ENCODE results near the gene USP19.

Gene USP19

DNA sequence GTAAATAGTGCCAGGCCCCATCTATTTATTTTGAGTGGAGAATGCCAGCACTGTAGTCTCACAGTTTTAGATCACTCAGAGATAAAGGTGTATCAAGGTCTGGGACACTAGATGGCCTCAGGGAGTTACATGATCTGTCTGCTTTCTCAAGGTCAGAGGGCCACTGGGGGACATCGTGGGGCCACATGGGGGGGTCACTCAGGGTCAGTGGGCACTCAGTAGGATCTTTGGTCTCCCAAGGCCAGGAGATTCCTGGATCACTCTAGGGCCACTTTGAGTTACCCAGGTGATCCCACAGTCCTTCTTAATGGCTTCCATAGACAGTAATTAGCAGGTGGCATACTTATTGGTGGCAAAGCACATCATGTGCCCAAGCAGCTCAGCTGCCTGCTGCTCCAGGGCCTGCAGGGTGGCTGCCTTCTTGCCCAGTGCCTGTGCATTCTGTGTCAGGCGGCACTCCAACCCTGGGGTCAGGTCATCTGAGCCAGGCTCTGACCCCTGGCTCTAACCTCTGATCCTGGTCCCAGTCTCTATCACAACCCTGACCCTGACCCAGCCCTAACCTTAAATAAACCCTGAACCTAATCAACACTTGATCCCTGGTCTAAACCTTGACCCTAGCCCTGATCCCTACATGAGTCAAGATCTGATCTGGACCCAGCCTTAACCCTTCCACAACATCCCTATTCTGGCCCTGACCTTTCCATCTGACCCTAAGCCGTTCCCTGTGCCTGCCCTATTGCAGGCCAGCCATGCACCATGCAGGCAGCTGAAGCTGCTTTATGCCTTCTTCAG is 14.0 kb upstream of the USP19 start:
- DNase-seq (ENCODE audit: low spot score) = no peak

DNA sequence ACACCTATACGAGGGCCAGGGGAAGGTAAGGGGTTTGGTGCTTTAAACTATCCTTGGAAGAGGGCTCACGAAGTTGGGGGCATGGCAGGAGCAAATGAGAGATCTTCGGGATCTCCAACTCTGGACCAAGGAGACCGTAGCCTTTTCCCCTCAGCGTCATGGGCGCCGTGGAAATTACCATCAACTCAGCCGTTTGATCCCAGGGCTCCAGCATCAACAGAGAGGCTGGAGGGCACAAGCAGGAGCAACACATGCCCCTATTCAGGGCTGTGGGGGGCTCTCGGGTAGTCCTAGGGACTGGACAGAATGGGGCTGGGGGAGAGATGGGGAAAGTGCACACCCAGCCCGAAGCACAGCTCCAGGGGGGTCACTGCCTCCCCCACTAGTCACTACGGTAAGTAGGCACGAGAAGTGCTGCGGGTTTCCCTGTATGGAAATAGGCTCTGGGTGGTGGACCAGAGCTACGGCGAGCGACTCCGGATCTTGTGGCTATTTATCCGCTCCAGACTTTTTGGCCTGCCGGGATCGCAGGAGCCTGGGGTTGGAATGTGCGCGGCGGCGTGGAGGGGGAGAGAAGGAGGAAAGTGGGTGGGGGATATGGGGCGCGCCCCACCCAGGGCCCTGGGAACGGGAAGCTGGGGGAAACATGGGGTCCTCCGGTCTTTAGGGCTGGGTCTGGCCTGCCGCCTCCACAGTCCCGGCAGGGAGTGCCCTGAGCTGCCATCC is 12.8 kb upstream of the USP19 start:
- DNase-seq (ENCODE audit: low spot score) = peak; percentile 90

DNA sequence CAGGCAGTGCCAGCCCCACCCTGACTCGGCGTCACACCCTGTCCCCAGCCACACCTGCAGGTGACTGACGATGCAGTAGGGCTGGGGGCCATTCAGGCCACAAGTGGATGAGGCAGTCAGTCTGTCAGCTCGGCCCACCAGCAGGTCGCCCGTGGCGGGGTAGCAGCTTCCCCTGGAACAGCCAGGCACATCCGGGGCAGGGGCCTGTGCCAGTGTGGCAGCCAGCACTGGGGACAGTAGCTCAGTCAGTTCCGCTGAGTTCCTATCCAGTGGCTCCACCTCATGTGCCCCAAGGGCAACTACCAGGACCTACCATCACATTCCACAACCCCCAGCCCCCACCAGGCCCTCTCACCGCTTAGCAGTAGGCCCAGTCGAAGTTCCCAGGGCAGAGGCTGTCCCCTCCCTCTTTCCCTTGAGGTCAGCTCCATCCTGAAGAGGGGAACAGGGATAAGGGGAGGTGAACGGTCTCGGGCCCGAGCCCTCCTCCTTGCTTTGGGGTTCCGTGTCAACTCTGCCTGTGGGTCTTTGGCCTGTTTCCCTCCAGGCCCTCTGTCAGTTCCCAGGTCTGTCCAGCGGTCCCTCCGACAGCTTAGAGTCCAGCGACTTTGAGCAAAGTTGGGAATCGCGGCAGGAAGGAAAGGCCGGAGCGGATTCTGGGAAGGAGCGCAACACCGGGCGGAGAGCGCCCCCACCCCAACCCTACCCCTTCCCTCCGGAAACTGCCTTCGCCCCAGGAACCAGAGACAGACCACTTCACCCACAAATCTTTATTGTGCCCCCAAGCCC is 12.0 kb upstream of the USP19 start, which contains the start of gene LAMB2:
LAMB2 (minus strand) TSS at position 614 of the 789 bp plus-strand sequence; CDS start at position 431, 183 bp downstream.
- DNase-seq (ENCODE audit: low spot score) = peak; percentile 83

DNA sequence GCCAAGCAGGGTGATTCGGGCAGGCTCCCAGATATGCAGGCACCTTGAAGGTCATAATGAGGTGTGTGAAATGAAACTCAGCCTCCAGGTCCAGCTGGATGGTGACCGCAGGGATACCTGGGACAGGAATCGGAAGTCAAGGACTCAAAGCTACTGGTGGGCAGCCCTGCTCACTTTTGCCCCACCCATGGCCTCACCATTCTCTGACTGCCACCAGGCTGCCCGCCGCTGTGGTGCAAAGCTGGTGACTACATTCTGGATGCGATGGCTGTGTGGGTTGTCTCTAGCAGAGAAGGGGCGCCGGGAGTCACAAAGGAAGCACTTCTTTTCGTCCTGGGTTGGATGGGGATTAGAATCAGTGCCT is 11.4 kb upstream of the USP19 start:
- no peak for DNase-seq (ENCODE audit: low spot score)

DNA sequence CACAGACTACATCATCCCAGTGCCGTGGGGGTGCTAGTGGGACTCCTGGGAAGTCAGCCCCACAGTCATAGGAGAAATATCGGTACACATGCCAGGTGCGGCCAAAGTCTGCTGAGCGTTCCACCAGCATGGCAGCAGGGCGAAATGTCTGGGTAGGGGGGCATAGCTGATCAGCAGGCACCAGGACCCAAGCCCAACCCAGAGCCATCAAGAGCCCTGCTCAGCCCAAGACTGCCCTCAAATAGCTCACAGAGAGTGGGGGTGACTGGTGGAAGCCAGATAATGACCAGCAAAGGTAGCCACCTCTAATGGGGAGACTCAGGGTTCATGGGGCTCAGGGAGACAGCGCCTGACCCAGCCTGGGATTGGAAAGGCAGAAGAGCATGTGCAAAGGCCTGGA is 11.0 kb upstream of the USP19 start:
- no peak for DNase-seq (ENCODE audit: low spot score)

DNA sequence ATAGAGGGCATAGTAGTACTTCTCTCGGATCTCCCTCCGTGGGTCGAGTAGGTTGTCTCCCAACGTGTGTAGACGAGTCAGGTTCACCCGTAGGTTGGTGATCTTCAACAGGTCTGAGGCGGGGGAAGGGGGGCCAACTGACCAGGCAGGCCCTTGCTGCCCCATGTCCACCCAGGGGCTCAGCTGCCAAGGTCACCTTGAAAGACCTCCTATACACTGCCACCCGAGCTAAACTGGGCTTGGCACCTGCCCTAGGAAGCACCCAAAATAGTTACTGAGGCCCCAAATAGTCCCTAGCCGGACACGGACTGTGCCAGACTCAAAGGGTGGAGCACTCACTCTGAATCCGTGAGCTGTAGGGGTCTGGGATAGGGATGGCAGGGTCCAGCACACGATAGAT is 10.4 kb upstream of the USP19 start:
- DNase-seq (ENCODE audit: low spot score) = no peak

DNA sequence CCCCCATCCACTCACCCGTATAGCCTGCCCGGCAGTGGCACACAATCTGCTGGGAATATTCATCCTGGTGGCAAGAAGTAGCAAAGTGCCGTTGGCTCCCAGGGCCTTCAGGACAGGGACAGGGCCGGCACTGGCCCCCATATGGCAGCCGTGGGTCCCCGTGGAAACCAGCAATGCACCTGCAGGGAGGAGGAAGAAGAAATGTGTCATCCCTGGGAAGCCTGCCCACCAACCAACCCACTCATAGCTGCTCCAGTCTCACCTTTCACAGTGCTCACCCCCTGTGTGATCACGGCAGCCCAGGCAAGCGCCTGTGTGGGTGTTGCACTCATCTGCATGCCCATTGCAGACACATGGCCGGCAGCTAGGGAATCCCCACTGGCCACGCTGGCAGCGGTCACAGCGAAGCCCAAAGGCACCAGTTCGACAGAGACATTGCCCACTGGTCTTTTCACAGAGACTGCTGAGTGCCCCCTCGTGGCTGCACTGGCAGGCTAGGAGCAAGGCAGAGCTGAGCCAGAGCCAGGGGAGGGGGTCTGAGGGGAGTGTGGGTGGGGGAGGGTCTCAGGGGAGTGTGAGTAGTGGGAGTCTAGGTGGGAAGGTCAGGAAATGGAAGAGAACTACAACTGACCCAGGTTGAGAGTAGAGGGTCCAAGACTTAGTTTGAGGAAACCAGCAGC is 4.5 kb upstream of the USP19 start:
- DNase-seq (ENCODE audit: low spot score) = no peak

DNA sequence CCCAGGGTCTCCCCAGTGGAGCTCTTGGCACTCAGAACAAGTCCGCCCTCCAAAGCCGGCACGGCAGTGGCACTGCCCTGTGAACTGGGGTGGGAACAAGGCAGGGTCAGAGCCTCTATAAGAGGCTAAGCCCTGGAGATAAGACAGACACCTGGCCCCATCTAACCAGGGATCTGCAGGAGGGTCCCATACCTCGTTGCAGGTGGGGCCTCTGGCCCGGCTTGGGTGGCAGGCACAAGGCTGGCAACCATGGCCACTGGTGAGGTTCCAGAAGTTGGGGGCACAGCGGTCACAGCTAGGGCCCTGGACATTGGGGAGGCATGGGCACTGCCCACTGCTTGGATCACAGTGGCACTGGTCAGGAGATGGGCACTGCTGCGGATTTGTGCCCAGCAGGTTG is 3.6 kb upstream of the USP19 start:
- no peak for DNase-seq (ENCODE audit: low spot score)

DNA sequence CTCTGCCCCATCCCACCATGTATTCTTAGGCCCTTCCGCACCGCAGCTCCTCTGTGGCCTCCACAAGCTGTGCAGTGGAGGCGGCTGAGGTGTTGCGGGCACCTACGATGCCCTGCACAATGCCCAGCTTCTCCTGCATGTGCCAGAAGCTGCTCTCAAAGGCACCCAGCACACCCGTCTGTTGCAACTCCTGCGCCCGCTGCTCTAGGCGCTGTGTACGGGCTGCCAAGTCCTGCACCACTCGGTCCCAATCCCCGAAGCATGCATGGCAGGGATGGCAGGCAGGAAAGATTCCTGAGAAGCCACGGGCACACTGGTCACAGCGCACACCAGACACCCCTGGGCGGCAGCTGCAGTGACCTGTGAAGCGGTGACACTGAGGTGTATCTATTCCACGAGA is 3.1 kb upstream of the USP19 start:
- no peak for DNase-seq (ENCODE audit: low spot score)

DNA sequence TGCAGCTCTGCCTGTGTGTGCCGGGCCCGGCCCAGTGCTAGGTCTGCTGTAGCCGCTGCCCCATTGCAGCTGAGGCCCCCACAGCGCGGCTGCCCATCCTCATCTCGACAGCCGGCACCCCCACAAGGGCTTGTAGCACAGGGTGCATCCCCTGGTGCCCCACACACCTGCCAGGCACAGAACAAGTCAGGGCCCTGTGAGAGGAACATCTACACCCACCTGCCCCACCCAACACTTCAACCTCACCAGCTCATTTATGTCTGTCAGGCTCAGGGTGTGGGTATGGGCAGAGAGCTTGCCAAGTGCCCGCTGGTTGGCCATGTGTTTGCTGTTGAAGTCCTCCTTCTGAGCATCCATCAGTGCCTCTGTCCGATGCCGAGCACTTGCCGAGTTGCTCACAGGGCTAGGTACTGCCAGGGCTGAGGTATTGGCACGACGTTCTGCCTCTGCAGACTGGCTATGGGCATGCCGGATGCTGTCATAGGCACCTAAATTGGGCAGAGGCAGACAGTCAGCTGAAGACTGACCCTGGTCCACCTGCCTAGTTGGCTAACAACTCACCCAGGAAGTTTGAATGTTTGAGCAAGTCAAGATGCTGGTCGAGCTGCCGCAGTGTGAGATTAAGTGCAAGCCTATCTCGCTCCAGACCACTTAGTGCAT is 2.4 kb upstream of the USP19 start:
- DNase-seq (ENCODE audit: low spot score) = no peak

DNA sequence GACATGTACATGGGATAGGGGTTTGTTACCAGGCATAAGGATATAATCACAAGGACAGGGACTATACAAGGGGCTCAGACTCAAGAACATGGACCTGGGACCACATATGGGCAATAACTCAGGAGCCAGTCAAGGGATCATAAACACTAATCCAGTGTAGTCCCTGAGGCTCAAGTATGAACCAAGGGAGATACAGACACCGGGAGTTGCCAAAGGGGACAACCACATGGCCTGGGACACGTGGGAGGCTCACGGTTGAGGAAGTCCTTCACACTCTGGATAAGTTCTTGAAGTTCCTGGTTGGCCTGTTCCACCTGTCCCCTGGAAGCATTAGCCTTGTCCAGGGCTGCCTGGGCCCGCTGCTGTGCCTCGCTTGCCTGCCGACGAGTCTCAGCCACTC is 1.8 kb upstream of the USP19 start:
- no peak for DNase-seq (ENCODE audit: low spot score)

DNA sequence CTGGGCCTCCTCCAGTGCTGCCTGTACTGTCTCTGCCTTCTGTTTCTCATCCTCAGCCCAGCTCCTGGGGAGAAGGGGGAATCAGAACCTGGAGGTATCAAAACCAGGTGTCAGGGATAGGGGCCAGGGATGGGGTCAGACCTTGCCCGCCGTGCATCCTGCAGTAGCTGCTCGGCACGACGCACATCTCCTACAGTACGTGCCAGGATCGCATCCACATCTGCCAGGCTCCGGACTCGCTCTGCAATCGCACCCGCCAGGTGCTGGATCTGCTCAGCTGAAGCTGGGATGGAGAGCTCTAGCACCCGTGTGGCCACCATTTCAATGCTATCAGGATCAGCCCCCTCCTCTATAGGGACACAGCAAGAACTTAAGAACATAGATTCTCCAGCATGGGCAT is 1.4 kb upstream of the USP19 start:
- DNase-seq (ENCODE audit: low spot score) = no peak

DNA sequence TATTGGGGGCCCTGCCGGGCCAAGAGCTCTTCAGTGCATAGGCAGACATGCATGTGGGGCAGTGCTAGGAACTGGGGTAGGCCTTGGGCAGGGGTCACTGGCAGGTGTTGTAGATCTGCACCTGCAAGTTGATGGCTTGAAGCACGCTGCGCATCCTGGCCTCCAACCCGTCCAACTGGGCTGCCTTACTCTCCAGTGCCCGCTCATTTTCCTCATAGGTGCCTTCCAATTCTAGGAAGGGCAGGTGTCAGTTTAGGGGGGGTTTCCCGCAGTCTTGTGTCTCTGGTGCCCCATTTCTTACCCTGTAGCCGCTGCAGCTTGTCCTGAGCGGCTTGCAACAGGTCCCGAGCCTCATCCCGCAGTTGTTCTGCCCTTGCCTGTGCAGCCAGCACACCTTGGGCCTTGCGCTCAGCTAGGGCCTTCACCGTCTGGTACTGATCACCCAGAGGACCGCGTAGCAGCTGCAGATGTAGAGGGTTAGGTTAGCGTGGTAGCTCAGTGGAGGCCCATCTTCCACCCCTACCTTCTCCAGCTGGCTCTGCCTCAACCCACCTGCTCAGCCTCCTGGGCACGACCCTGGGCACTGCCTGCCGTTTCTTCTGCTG is 611 bp upstream of the USP19 start:
- no peak for DNase-seq (ENCODE audit: low spot score)

DNA sequence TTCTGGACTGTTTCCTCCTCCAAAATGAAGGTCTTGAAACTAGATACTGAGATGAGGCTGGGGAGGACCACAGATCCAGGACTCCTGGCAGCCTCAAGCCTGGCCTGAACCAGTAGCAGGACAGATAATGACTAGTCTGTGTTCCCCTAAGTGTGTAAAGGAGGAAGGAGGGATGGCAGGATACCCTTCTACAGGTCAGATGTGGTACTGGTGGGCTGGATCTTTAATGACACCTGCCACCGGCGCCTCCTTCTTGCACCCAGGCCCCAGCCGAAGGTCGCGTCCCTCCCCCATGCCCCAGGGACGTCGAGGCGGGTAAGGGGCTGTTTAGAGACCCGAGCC is 556 bp downstream of the USP19 start:
- DNase-seq (ENCODE audit: low spot score) = peak; percentile 41

DNA sequence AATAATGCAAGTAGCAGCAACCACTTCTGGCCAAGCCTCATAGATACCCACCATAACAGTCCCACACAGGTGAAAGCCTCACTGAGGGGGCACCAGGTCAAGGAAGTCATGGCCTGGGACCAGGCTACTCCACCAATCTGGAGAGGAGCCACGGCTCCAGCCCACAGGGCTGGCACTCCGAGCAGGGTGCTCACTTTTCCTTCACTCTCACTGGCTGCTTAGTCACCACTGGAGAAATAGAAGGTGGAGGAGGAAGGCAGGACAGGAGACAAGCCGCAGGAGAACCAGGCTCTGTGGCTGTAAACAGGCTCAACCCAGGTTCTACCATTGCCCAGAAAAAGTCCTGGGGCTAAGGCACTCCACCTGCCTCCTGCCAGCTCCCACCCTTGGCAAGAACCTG is 1.2 kb downstream of the USP19 start:
- peak; percentile 81 for DNase-seq (ENCODE audit: low spot score)

DNA sequence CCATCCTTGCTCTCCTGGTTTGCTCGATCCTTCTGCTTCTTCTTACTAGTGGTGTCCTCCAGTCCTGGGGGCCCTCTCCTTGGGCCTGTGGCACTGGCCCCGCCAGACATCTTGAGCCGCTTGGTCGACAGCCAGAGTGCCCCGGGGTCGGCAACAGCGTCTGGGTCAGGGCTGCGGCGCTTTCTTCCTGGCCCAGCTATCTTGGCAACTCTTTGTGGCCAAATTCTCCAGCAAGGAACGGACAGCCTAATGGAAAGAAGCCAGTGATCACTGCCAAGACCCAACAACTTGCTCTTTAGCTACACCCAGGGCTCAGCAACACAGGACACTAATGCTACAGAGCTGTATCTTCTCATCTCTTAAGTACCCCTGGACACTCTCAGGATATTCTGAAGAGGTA is 1.6 kb downstream of the USP19 start:
- DNase-seq (ENCODE audit: low spot score) = peak; percentile 47

DNA sequence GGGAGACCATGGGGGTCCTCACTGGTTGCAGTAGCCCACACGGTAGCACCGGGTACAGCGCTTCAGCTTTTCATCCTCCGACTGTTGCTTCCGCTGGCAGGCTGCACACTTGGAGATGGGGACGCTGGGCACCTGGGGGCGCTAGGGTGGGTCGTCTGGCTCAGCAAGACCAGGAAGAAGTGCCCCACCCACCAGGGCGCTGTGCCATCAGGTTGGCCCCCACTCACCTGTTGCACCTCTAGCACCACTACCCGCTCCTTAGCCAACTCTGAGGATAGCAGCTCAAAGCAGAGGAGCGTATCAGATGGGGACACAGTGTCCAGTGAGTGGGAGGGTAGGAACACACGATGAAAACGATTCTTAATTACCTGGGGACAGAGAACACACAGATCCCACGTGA is 8.4 kb downstream of the USP19 start:
- no peak for DNase-seq (ENCODE audit: low spot score)

DNA sequence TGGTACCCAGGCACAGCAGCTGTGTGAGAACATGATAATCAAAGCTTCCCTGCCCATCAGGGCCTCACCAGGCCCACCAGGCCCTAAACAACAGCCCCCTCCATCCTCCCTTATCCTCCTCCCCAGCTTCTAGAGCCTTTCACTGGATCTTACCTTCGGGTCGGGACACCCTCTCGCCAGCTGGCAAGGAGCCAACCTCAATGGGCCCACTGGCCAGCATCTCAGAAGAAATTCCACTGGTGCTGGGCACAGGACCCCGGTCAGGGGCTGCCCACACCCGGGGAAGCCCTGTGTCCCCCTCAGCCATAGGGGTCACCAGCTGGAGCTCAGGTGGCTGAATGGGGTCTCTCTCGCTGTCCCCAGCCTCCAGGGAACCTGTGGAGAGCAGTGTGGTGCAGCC is 9.3 kb downstream of the USP19 start:
- no peak for DNase-seq (ENCODE audit: low spot score)

DNA sequence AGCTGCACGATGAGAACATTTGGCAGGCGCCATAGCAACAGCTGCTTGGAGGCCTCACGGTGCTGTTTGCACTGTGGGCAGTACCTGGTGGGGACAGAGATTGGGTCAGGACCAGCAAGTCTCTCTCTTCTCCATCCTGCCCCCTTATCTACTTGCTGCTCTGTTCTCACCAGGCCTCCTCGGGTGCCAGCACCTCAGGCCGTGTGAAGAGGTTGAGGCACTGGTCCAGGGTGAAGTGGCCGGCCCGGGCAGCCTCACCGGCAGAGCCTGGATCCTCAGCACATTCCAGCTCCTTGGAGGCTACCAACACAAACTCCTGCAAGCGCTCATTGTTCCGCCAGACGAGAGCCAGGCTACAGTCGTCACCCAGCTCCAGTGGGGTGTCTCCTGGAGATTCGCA is 9.8 kb downstream of the USP19 start:
- DNase-seq (ENCODE audit: low spot score) = no peak

DNA sequence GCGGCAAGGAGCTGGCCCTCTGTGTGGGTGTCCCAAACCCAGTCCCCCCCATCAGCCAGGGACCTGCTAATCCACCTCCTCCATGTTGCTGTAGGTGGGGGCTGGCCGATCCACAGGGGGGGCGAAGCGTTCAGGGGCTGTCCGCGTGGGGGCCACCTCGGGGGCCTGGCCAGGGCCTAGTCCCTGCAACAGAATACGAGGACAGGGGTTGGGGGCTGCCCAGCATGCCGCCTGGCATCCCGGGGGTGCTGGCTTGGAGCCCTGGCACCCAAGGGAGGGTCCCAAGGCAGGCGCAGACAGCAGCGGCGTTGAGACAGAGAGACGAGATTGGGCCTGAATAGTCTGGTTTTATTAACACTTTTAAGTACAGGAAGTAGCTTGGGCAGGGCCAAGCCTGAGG is 12.3 kb downstream of the USP19 start:
- DNase-seq (ENCODE audit: low spot score) = no peak
